Stimulated activated CD8-positive, alpha-beta memory T cell treated with anti-CD3 and anti-CD28 coated beads, Interleukin-2, amount 100 ng/mL, for 1 hour (primary cell): ENCODE measurements around the gene RNF141.

Experiments used
- DNase-seq, 2 donors: peaks; one replicate each; pipeline ENCODE4 v3.0.0-alpha.2; 2020; ENCODE audit warnings: low read depth in 2 of 2

RNF141 gene

DNA sequence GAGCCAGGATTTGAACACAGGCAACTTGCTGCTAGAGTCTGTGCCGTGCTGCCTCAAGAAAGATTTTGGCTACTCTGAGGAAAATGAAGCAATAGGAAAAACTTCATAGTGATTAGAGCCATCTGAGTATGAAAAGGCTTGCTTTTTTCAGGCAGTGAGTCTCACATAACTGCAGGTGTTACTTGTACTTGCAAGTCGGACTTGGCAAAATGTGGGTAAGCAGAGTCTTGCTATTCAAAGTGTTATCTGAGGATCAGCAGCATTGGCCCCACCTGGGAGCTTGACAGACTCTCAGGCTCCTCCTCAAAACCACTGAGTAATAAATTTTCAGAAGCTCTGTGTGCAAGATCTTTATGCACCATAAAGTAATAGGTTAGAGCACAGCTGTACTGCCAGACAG is 18.1 kb downstream of the RNF141 start:
- no peak for DNase-seq

DNA sequence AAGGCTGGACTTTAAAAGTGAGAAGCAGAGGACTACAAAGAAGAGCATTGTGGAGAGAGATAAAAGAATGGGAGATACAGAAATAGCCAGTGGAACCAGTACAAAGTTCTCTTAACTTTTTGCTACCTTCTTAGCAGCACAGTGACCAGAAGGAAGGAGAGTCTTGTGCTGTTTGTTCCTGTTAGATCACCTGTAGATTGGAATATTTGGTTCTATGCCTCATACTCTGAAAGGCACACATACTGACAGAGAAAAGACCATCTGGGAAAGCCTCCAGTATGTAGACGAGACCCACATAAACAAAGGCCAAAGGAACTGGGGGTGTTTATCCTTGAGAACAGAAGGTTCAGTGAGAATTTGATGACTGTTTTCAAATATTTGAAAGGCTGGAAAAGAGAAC is 18.7 kb downstream of the RNF141 start:
- no peak for DNase-seq

DNA sequence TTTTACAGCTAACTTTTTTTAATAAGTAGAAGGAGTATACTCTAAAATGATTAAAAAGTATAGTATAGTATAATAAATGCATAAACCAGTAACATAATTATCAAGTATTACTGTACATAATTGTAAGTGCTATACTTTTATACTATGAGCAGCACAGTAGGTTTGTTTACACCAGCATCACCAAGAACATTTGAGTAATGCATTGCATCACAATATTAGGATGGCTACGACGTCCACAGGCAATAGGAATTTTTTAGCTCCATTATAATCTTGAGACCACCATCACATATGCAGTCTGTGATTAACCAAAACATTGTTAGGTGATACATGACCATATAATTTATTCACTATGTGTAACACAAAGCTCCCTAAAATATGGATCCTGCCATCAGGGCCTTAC is 20.4 kb downstream of the RNF141 start:
- DNase-seq, result no peak

DNA sequence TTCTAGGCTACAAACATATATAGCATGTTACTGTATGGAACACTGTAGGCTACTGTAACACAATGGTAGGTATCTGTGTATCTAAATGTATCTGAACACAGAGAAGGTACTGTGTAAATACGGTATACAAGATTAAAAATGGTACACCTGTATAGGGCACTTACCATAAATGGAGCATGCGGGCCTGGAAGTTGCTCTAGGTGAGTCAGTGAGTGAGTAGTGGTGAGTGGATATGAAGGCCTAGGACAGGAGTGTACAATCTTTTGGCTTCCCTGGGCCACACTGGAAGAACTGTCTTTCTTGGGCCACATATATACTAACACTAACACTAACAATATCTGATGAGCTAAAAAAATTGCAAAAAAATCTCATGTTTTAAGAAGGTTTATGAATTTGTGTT is 21.4 kb downstream of the RNF141 start:
- no peak for DNase-seq

DNA sequence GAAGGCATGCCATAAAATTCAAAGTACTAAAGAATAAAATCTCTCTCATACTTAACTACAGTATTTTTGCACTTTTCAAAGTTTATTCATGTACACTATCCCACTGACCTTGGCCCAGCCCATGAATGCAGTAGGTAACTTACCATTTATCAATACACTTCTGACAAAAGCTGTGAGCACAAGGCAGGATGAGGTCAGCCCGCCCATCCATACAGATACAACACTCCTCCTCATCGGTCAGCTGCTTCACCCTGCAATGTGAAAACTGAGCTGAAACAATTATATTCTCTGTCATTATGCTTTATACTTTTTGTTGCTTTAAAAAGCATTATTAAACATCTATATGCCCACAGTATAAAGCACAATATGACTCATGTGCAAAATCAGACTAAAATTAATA is 22.1 kb downstream of the RNF141 start:
- DNase-seq, result no peak

DNA sequence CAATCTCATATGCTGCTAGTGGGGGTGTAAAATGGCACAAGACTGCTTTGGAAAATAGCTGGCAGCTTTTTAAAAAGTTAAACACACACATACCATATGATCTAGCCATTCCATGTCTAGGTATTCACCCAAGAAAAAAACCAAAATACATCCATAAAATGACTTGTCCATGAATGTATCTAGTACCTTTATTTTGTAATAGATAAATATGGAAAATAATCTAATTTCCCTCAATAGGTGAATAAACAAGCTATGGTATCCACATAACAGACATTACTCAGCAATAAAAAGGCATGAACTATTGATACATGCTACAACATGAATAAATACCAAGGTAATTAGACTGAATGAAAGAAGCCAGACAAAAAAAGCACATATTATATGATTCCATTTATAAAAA is 22.9 kb downstream of the RNF141 start:
- DNase-seq, result no peak

DNA sequence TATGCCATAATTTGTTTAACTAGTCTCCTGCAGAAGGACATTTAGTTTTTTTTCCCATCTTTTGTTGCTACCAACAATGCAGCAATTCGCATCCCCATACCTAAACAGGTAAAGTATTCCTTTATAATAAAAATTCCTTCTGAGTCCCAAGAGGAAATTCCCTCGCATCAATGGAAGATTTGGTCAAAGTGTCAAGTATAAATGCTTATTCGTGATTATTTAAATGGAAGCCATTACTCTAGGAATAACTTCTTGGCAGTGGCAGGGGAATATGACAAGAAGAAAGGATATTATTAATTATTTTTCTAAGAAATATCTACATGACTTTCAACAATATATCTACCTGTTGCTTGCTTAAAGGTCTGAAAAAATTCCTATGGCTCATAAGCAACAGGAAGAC is 25.6 kb downstream of the RNF141 start:
- no peak for DNase-seq

DNA sequence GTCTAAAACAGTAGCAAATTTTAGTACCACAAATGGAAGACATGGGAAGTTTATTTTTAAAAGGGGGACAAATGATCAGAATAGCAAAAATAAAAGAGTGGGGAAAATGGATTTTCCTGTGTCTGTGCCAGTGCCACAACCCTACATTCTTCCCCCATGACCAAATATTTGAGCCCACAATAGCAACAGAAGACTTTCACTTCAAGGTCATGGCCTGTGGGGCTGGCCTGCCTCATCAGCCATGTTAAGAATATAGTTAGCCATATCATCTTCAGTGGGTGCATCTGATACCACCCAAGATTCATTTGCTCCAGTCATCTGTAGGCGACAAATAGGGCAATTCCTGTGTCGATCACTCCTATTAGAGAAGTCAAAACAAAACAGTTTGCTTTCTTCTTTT is 26.3 kb downstream of the RNF141 start:
- DNase-seq, result no peak

DNA sequence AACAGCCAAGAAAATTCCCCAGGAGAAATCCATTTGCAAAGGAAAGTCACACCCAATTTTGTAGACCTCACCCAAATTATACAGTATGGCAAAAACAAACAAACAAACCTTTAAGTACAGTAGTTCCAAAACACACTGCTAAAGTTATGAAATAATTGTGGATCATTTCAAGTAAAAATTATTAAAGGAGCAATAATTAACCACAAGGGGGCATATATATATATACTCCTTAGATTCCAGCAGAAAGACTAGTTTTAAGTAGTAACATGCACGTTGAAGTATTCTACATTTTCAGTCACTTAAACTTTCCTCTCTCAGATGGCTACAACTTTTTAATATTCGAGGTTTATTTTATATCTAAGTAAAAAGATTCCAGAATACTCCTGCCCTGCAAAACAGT is 26.8 kb downstream of the RNF141 start:
- DNase-seq, result no peak

DNA sequence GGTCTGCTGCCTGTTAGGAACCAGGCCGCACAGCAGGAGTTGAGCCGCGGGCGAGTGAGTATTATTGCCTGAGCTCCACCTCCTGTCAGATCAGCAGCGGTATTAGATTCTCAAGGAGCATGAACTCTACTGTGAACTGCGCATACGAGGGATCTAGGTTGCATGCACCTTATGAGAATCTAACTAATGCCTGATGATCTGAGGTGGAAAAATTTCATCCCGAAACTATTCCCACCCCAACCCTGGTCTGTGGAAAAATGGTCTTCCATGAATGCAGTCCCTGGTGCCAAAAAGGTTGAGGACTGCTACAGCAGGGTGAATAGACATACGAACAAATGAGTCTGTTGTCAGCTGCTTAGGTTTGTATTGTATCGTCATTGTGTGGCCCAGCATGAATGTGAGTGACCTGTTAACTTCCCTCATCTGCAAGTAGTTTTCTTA is 29.8 kb downstream of the RNF141 start:
- DNase-seq, result no peak

DNA sequence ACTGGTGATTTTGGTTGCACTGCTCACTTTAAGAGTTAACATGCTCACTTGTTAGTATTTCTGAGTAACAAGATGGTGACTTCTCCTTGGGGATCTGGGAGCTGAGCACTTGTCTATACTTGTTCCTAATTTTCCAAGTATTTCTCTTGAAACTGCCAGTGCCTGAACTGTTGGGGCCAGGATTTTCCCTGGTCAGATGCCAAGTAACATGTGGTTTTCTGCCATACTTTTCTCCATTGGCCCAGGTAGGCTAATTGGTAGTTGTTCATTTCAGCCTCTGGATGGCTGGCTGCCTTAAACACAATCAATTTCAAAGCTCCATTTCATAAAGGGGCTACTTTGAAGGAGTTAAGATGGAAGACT is 35.0 kb downstream of the RNF141 start:
- DNase-seq, result no peak

DNA sequence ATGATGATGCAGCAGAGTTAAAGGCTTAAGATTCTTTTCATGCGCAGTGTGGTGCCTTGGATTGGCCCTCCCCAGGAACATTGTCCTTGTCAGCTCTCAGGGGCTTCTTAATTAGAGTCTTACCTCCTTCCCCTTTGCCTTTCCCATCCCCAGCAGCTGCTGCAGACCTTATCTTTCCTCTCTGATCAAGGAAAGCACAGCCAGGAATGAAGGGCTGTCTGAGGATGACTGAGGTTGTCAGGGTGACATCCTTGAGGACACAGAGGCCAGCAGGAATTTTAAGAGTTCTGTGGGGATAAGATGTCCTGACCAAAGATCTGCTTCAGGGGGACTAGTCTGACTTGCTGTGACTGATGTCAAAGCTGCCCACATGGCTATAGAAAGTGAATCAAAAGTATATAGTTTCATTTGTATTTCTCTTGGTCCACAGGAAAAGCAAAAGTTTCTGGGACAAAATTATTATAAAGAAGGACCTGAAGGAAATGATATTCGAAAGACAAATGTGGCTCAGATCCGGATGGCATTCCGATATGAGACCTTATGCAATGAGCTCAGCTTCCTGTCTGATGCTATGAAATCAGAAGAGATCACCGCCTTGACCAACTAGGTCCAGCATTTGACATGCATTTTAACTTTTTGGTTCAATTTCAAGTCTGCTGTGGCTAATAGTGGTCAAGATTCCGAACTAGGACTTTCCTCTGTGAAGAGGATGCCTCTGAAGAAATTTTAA is 35.5 kb downstream of the RNF141 start:
- no peak for DNase-seq

DNA sequence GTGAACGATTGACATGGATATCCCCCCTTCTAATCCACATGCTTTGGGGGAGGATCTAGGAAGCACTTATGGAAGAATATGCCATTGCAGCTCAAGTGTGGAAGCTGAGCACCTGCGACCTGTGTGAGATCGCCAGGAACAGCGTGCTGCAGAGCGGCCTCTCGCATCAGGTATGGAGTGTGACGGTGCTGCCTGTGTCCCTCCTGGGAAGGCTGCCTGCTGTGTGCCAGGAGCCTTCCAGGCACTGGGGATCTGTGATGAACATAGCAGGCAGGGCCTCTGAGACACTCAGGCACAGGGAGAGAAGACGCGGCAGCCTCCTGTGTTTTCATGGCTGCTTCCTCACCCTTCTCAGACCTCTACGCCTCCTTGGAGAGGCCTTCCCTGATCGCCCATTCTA is 36.5 kb downstream of the RNF141 start:
- no peak for DNase-seq

DNA sequence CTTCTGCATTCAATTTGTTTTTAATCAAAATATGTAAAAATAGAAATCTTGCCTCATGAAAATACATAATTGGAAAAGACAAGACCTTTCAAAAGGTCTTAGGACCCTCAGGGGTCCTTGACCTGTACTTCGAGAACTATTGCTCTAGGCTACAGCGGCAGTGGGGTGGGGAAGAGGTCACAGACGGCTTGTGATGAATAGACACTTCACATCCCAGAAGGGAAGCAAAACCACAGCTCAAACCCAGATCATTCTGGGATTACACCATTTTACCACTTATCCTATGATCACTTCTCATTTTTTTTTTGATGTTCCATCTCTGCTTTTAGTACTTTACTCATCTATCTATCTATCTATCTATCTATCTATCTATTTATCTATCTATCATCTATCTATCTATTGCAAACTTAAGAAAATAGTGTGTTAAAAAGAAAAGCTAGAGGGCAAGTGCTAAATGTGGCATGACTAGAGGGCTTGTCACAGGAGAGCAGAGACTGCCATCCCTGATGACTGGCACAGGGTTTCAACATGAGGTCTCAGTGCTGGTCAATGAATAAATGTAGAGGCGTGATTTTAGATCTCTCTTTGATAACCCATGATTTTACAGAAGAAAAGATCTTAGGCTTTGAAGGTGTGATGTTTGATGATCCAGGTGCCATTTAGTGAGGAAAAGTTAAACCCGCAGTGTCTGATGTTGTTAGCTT is 37.1 kb downstream of the RNF141 start:
- DNase-seq, result no peak

DNA sequence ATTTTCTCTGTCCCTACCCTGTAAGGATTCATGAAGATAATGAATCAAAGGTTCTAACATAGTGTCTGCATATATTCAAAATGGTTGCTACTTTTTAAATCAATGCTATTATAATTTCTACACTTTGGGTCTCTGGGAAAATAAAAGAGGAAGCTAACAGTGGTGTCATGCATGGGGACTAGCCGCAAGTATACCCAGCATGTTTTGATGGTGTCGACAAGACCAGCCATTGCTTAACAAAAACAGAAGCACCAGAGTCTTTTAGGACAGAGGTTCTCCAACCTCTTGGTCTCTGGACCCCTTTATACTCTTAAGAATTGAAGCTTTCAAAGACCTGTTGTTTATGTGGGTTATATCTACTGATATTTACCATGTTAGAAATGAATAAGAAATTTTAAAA is 37.8 kb downstream of the RNF141 start:
- DNase-seq, result no peak

DNA sequence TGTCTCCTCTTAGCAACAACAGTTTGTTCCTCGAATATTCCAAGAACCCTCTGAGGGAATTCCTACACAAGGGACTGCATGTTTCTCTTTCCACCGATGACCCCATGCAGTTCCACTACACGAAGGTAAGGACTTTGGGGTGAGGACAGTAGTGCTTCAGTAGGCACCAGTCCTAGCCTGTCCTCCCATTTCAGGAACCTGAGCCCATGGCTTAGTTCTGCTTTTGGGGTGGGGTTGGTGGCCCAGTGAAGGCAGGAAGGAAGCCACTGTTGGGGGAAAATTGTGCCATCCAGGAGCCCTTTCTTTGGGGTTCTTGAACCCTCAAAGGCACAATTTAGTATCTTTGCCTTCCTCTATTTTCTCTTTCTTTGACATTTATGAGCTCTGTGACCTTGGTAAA is 38.2 kb downstream of the RNF141 start:
- no peak for DNase-seq

DNA sequence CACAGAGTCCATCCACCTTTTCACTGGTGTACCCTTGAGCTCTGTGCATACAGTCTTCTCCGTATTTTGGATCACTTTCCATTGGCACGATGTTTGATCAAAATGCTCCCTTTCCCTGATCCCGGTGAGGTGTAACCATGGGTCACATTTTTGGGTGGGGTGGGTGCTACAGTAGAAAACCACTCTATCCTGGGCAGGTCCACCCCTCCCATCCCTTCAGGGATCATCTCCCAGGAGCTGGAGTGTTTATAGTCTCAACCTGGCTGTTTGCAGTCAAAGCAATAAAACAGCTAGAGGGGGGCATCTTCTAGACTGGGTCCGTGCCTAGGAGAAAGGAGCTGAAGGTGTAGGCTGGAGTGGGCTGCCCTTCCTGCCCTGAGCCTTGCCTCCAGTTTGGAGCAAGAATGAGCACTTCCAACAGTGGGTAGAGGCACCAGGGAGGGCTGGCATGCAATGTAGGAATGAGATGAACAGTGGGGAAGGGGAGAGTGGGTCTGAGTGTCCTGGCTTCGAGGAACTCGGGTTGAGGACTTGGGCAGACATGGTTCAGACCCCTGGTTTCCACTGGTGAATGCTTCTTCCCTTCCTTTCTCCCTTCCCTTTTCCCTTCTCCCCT is 38.8 kb downstream of the RNF141 start:
- no peak for DNase-seq

DNA sequence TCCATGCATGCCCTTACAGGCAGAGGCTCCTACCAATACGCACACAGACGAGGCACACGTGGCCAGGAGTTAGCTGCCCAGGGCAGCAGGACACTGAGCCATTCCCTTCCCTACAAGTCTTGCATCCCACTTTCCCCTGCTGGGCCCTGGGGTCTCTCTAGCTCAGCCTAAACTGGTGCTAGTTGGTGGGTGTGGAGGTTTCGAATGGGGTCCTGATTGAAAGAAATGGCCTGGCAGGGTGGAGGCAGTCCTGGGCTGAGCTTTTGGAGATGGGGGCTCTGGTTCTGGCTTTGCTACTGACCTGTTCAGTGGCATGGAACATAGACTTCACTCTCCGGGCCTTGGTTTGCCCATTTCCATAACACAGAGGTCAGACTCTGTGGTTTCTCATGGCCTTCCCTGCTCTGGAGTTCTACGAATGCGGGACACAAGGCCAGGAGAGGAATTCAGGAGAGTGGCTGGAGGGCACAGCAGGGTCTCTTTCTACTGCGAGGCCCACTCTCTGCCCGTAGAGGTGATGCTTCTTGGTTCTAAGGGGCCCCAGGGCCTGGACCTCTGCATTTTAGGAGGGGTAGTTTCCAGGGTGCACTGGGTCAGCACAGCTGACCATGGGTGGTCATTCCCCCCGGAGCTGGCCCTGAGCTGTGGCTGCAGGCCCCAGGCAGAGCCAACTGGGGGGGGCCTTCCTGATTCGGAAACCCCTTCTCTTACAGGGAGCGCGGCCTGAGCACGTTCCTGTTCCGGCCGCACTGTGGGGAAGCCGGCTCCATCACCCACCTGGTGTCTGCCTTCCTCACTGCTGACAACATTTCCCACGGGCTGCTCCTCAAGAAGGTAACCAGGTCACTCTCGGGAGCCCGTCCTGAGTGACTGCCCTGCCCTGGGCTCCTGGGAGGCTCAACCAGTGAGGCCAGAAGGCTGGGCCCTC is 40.0 kb downstream of the RNF141 start:
- DNase-seq, result no peak

DNA sequence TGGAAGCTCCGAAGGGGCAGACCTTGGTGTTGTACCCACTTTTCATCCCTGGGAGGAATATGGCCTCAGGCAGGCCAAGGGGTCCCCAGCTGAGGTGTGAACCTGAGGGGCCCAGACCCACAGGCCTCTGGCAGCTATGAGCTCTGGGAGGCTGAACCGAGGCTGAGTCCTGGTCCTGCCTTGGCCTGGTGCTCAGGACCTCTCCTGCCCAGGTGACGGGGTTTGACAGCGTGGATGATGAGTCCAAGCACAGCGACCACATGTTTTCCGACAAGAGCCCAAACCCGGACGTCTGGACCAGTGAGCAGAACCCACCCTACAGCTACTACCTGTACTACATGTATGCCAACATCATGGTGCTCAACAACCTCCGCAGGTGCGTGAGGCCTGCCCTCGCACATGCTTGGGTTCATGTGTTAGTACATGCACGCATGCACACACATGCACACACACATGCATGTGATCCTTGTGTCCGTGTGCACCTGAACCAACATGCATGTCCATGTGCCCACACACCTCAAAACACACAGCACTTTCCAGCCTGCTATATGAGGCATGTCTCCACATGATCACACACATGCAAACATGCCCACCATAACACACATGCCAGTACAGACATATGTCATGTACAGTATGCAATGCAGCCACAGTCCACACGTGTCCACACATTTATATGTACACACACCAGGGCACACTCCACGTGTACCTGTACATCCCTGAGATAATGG is 40.9 kb downstream of the RNF141 start:
- DNase-seq, result no peak

DNA sequence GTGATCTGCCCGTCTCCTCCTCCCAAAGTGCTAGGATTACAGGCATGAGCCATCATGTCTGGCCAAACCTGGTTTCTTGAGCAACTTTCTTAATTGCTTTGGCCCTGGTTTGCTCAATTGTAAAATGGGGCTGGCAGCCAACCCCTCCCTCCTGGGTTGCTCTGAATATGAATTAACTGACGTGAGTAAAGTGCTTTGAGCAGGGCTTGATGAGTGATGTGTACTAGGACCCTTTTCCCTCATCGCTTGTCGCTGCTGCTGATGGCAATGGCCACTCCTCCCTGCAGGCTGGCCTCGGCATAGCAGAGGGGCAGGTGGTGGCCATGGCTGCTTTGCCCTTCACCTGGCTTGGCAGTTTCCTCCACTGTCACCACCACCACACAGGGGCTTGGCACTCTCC is 41.5 kb downstream of the RNF141 start:
- DNase-seq, result no peak

DNA sequence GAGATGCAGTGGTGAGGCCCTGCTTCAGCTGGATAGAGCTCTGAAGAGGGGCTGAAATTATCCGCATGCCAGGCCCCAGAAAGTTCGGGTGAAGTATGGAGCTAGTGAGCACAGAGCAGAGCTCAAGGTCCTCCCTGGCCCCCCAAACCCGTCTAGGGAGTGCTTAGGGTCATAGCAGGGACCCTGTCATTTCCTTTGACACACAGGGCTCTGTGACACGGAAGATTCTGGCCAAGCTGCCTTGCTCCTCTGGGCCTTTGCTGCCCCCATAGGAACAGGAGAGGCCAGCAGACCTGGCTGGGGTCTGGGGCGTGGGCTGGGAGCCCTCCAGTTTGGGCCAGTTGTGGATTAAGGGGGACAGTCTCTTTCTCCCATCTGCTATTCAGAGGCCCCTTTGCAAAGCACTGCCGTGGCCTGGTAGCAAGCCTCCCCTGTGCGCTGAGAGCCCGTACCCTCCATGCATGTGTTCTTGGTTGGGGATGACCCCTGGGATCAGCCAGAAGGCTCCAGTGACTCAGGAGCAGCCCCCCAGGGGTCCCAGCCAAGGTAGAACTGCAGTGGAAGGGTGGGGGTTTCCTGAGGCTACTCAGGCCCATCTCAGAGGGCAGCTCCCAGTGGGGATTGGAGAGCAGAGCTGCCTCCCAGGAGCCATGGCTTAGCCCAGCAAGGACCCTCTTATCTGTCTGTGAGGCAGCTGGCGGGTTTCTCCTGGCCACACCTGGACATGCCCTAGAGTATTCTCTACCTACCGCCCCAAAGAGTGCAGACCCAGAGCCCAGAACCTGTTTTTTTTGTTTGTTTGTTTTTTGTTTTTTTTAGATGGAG is 42.3 kb downstream of the RNF141 start:
- DNase-seq, result no peak
